H9 (cell line): ENCODE results near the gene FOLR1. TPM values are rescaled to one million over a fixed set of nuclear protein-coding genes. Genes with fewer than 3 reads are reported as not detected.

ENCODE experiments used
- DNase-seq: peaks from one replicate; pipeline ENCODE4 v3.0.0-alpha.2; 2017
- H2AFZ ChIP-seq: one replicate; pipeline ENCODE4 v1.6.1; 2013; ENCODE audit warnings: mild to moderate bottlenecking, low read length, control low read depth, moderate library complexity
- H2AK5ac ChIP-seq: 2 replicates; pipeline ENCODE4 v1.6.1; 2013; ENCODE audit warnings: low read length, control low read depth, mixed read lengths; ENCODE audit not compliant: insufficient read length
- H2BK120ac ChIP-seq: one replicate; pipeline ENCODE4 v1.6.1; 2013; ENCODE audit warnings: low read depth, mild to moderate bottlenecking, low read length, control low read depth, inconsistent platforms; ENCODE audit not compliant: poor library complexity, severe bottlenecking
- H2BK12ac ChIP-seq: 2 replicates; pipeline ENCODE4 v1.6.1; 2013; ENCODE audit warnings: low read length, control low read depth, mixed read lengths, low read depth; ENCODE audit not compliant: insufficient read length
- H2BK15ac ChIP-seq: 2 replicates; pipeline ENCODE4 v1.6.1; 2013; ENCODE audit warnings: low read depth, low read length, control low read depth
- H2BK20ac ChIP-seq: one replicate; pipeline ENCODE4 v1.6.1; 2013; ENCODE audit warnings: low read depth, mild to moderate bottlenecking, low read length, control low read depth, inconsistent platforms; ENCODE audit not compliant: poor library complexity, severe bottlenecking
- H2BK5ac ChIP-seq: 2 replicates; pipeline ENCODE4 v1.6.1; 2013; ENCODE audit warnings: low read length, control low read depth, mixed read lengths; ENCODE audit not compliant: insufficient read length
- H3K14ac ChIP-seq: 2 replicates; pipeline ENCODE4 v1.6.1; 2013; ENCODE audit warnings: low read length, control low read depth; ENCODE audit not compliant: insufficient read depth
- H3K18ac ChIP-seq: 2 replicates; pipeline ENCODE4 v1.6.1; 2013; ENCODE audit warnings: low read depth, mild to moderate bottlenecking, mixed read lengths, low read length, control low read depth; ENCODE audit not compliant: insufficient read length
- H3K23ac ChIP-seq: 2 replicates; pipeline ENCODE4 v1.6.1; 2013; ENCODE audit warnings: low read length, control low read depth, mixed read lengths, low read depth; ENCODE audit not compliant: insufficient read length
- H3K23me2 ChIP-seq: 2 replicates; pipeline ENCODE4 v1.6.1; 2013; ENCODE audit warnings: low read depth, mild to moderate bottlenecking, mixed read lengths, low read length, control low read depth; ENCODE audit not compliant: insufficient read length, poor library complexity, severe bottlenecking
- H3K27ac ChIP-seq: 2 replicates; pipeline ENCODE4 v1.5.1; 2013; ENCODE audit warnings: low read length, control low read depth, mixed read lengths, low read depth; ENCODE audit not compliant: insufficient read length
- H3K27me3 ChIP-seq: 2 replicates; pipeline ENCODE4 v1.6.1; 2013; ENCODE audit warnings: low read length, control low read depth, inconsistent platforms; ENCODE audit not compliant: insufficient read depth
- H3K4ac ChIP-seq: 2 replicates; pipeline ENCODE4 v1.6.1; 2013; ENCODE audit warnings: low read depth, mild to moderate bottlenecking, control low read depth, inconsistent platforms, low read length, moderate library complexity
- H3K4me1 ChIP-seq: 2 replicates; pipeline ENCODE4 v1.6.1; 2013; ENCODE audit warnings: low read length, control low read depth, inconsistent platforms; ENCODE audit not compliant: insufficient read depth
- H3K4me2 ChIP-seq: 2 replicates; pipeline ENCODE4 v1.6.1; 2013; ENCODE audit warnings: low read length, control low read depth, mixed read lengths; ENCODE audit not compliant: insufficient read length, insufficient read depth
- H3K56ac ChIP-seq: 2 replicates; pipeline ENCODE4 v1.6.1; 2013; ENCODE audit warnings: low read depth, mild to moderate bottlenecking, mixed read lengths, low read length, control low read depth; ENCODE audit not compliant: insufficient read length
- H3K79me1 ChIP-seq: 2 replicates; pipeline ENCODE4 v1.6.1; 2013; ENCODE audit warnings: low read depth, mild to moderate bottlenecking, moderate library complexity, low read length, control low read depth, inconsistent platforms; ENCODE audit not compliant: insufficient read depth, poor library complexity, severe bottlenecking
- H3K79me2 ChIP-seq: 2 replicates; pipeline ENCODE4 v1.6.1; 2013; ENCODE audit warnings: low read length, control low read depth, inconsistent platforms; ENCODE audit not compliant: insufficient read depth
- H3K9ac ChIP-seq: 2 replicates; pipeline ENCODE4 v1.6.1; 2013; ENCODE audit warnings: low read length, control low read depth, mixed read lengths; ENCODE audit not compliant: insufficient read length; ENCODE audit errors: extremely low read depth
- H3K9me3 ChIP-seq: one replicate; pipeline ENCODE4 v1.6.1; 2013; ENCODE audit warnings: low read depth, low read length, inconsistent platforms; ENCODE audit not compliant: control insufficient read depth
- H3T11ph ChIP-seq: one replicate; pipeline ENCODE4 v1.6.1; 2013; ENCODE audit warnings: mild to moderate bottlenecking, low read length, control low read depth, inconsistent platforms
- H4K20me1 ChIP-seq: one replicate; pipeline ENCODE4 v1.6.1; 2013; ENCODE audit not compliant: control insufficient read depth, insufficient read length, insufficient read depth
- H4K5ac ChIP-seq: 2 replicates; pipeline ENCODE4 v1.6.1; 2013; ENCODE audit warnings: low read depth, mild to moderate bottlenecking, mixed read lengths, low read length, control low read depth; ENCODE audit not compliant: insufficient read length
- H4K8ac ChIP-seq: replicated peaks from 2 replicates; pipeline ENCODE4 v1.6.1; 2013; ENCODE audit warnings: low read length, control low read depth, mixed read lengths, low read depth; ENCODE audit not compliant: insufficient read length
- H4K91ac ChIP-seq: 2 replicates; pipeline ENCODE4 v1.6.1; 2013; ENCODE audit warnings: low read depth, mild to moderate bottlenecking, moderate library complexity, mixed read lengths, low read length, control low read depth; ENCODE audit not compliant: insufficient read length
- H3K27ac Mint-ChIP-seq, 3 experiments: 2 replicates in 2 of 3; 3 replicates in 1 of 3; pipeline ENCODE4 v1.8.0; 2020 to 2021; ENCODE audit warnings: mixed read lengths in 3 of 3, mild to moderate bottlenecking in 1 of 3, moderate library complexity in 1 of 3
- H3K27me3 Mint-ChIP-seq: 2 replicates; pipeline ENCODE4 v1.8.0; 2021; ENCODE audit warnings: low read depth, mild to moderate bottlenecking, moderate library complexity, mixed read lengths
- H3K36me3 Mint-ChIP-seq, 3 experiments: 2 replicates in 2 of 3; 3 replicates in 1 of 3; pipeline ENCODE4 v1.8.0; 2020 to 2021; ENCODE audit warnings: low read depth in 3 of 3, mixed read lengths in 3 of 3; ENCODE audit not compliant: insufficient read depth in 1 of 3
- H3K4me1 Mint-ChIP-seq, 2 experiments: 2 replicates each; pipeline ENCODE4 v1.8.0; 2020; ENCODE audit warnings: mixed read lengths in 2 of 2
- H3K4me3 Mint-ChIP-seq, 2 experiments: 2 replicates in 1 of 2; 3 replicates in 1 of 2; pipeline ENCODE4 v1.8.0; 2020 to 2021; ENCODE audit warnings: mild to moderate bottlenecking in 2 of 2, mixed read lengths in 2 of 2, moderate library complexity in 1 of 2
- H3K9me3 Mint-ChIP-seq, 2 experiments: 2 replicates in 1 of 2; 3 replicates in 1 of 2; pipeline ENCODE4 v1.8.0; 2020; ENCODE audit warnings: mild to moderate bottlenecking in 2 of 2, mixed read lengths in 2 of 2, moderate library complexity in 1 of 2
- CTCF ChIP-seq: fragments of 200-600 bp; sonication (generic); conservative IDR thresholded peaks from 3 replicates; pipeline ENCODE4 v1.8.0; 2021; ENCODE audit warnings: antibody characterized with exemption, mild to moderate bottlenecking
- WGBS: extraction: QIAGEN DNeasy Blood & Tissue Kit; methylation state at CpG from one replicate; pipeline ENCODE4 v1.1.7; 2013; ENCODE audit warnings: missing lambda C conversion rate, low lambda C conversion rate, mixed read lengths; ENCODE audit not compliant: insufficient read length; ENCODE audit errors: extremely low coverage; 5-methylcytosine and 5-hydroxymethylcytosine counted together
- total RNA-seq: library from RNA; stranded (reverse); gene quantifications from 2 replicates; pipeline ENCODE4 v1.2.1, GENCODE V29; 2021

Gene FOLR1
- total RNA-seq, 1 experiment from 2014 or later = 0.92 TPM

DNA sequence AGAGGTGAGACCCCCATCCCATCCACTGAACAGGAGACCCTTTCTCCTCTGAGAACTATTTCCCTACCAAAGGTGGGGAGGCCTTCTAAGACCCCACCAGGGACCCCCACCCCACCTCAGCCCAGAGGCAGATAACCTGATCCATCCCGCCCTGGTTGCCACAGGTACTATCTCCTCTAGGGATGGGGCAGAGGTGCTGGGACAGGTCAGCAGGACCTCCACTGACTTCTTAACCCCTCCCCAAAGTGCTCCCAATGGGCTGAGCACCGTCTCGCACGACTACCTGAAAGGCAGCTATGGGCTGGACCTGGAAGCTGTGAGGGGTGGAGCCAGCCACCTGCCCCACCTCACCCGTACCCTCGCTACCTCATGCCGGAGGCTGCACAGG lies 36.9 kb downstream of the FOLR1 start:
- Mint-ChIP-seq H3K4me1 (peaks cover 12 to 19% of the 10 kb centered on the region in 2 experiments), H3K9me3 (no peaks in the 10 kb centered on the region), H3K36me3 (peaks cover 31 to 78% (median 74%) of the 10 kb centered on the region in 3 experiments; a peak in 6 of 7 replicates), H3K27ac (no peak overlapping the region; a peak in 1 of 7 replicates), H3K4me3 (no peak overlapping the region), H3K27me3 (no peaks in the 10 kb centered on the region)
- H3K14ac ChIP-seq = no peak overlapping the region
- no peak for TF ChIP-seq CTCF
- no peak for DNase-seq
- no peak overlapping the region for H3K56ac ChIP-seq
- no CpG with 5 or more reads among the region's 7 CpGs for WGBS
- no peak overlapping the region for H2BK120ac ChIP-seq
- no peak overlapping the region for H3T11ph ChIP-seq
- peaks cover 3% of the 10 kb centered on the region for H3K79me1 ChIP-seq
- H2BK12ac ChIP-seq = no peak overlapping the region
- no peaks in the 10 kb centered on the region; the same call in 1 of the 2 replicates for H3K4me1 ChIP-seq
- H2AFZ ChIP-seq = no peak overlapping the region
- H2BK5ac ChIP-seq = no peak overlapping the region
- H3K18ac ChIP-seq = no peak overlapping the region
- no peak overlapping the region for H3K4ac ChIP-seq
- no peak overlapping the region for H4K91ac ChIP-seq
- H4K20me1 ChIP-seq = peaks cover 2% of the 10 kb centered on the region
- no peak overlapping the region for H3K9ac ChIP-seq
- no peak overlapping the region for H2BK15ac ChIP-seq
- no peak overlapping the region for H2BK20ac ChIP-seq
- H2AK5ac ChIP-seq = no peak overlapping the region
- H3K27me3 ChIP-seq = no peaks in the 10 kb centered on the region
- H3K23ac ChIP-seq = no peak overlapping the region
- H3K23me2 ChIP-seq = peaks cover 14% of the 10 kb centered on the region
- H3K79me2 ChIP-seq = peaks cover 4% of the 10 kb centered on the region; the same call in 1 of the 2 replicates
- H3K4me2 ChIP-seq = no peak overlapping the region
- H3K27ac ChIP-seq = no peak overlapping the region
- no peak overlapping the region for H4K5ac ChIP-seq
- no peak overlapping the region for H4K8ac ChIP-seq
- no peaks in the 10 kb centered on the region for H3K9me3 ChIP-seq
